HepG2 (cell line): ENCODE results near the gene ATP13A2. TPM values are rescaled to one million over a fixed set of nuclear protein-coding genes. Genes with fewer than 3 reads are reported as not detected.

Experiments used
- ATAC-seq: fragments of 200-7000 bp; cut with Tn5 transposase; 3 replicates; pipeline ENCODE4 v1.9.1; 2020; ENCODE audit warnings: mild to moderate bottlenecking, moderate library complexity
- BruUV-seq: library from RNA; stranded (reverse); fragments of 400-500 nt; replicated peaks from 2 replicates; lab custom pipeline; 2021; lab: Mats Ljungman, UMichigan
- CTCF ChIA-PET: fragments of 300-600 bp; formaldehyde crosslinking; extraction: SDS; loops from one replicate; lab custom pipeline; 2021; ENCODE audit warnings: low total read pairs, inconsistent platforms, low intra/inter-chr PET ratio; lab: Yijun Ruan, JAX
- POLR2A ChIA-PET: fragments of 350-600 bp; sonication (Branson Sonifier 250); formaldehyde crosslinking; loops from one replicate; lab custom pipeline; 2020; ENCODE audit warnings: antibody characterized with exemption, inconsistent platforms; lab: Yijun Ruan, JAX
- DNase-seq: peaks from one replicate; pipeline ENCODE4 v3.0.0-alpha.2; 2015; ENCODE audit warnings: low spot score
- FAIRE-seq: peaks from 3 replicates; lab custom pipeline; 2011; peaks lifted over from hg19 to GRCh38; lab: Jason Lieb, UNC
- H2AFZ ChIP-seq: one replicate; pipeline ENCODE4 v1.6.1; 2011; ENCODE audit warnings: low read length, inconsistent platforms
- H3K27ac ChIP-seq: fragments of 300-600 bp; 3 replicates; pipeline ENCODE4 v1.8.0; 2011; ENCODE audit warnings: mixed run types, mild to moderate bottlenecking, mixed read lengths, low read length, inconsistent platforms; ENCODE audit not compliant: insufficient read depth; ENCODE audit errors: extremely low read length
- H3K27me3 ChIP-seq, 2 experiments: fragments of 200-600 bp in 1 of 2; 2 replicates in 1 of 2; 3 replicates in 1 of 2; pipeline versions ENCODE4 v1.6.0 to v1.8.0; 2011; ENCODE audit warnings: low read length in 2 of 2, mild to moderate bottlenecking in 2 of 2, moderate library complexity in 2 of 2, inconsistent platforms in 1 of 2; ENCODE audit not compliant: insufficient read depth in 2 of 2, control insufficient read depth in 1 of 2
- H3K36me3 ChIP-seq, 2 experiments: fragments of 200-600 bp in 1 of 2; replicated peaks in 1 of 2; 2 replicates in 1 of 2; 3 replicates in 1 of 2; pipeline versions ENCODE4 v1.5.1 to v1.8.0; 2011; ENCODE audit warnings: low read length in 2 of 2, inconsistent platforms in 1 of 2; ENCODE audit not compliant: insufficient read depth in 2 of 2, control insufficient read depth in 1 of 2
- H3K4me1 ChIP-seq: 2 replicates; pipeline ENCODE4 v1.5.1; 2012; ENCODE audit warnings: low read length, inconsistent platforms; ENCODE audit not compliant: insufficient read depth
- H3K4me2 ChIP-seq: 2 replicates; pipeline ENCODE4 v1.6.0; 2011; ENCODE audit warnings: low read depth, low read length, inconsistent platforms
- H3K4me3 ChIP-seq, 3 experiments: fragments of 200-600 bp in 1 of 3; sonication (generic), shearing (Covaris generic) in 1 of 3; replicated peaks in 1 of 3; 2 replicates each; pipeline ENCODE4 v1.5.1; 2011 to 2016; ENCODE audit warnings: low read length in 3 of 3, inconsistent platforms in 2 of 3, low read depth in 2 of 3, mild to moderate bottlenecking in 2 of 3, control low read depth in 1 of 3, mixed read lengths in 1 of 3; ENCODE audit not compliant: insufficient read depth in 1 of 3
- H3K79me2 ChIP-seq: one replicate; pipeline ENCODE4 v1.6.1; 2011; ENCODE audit warnings: low read length, inconsistent platforms; ENCODE audit not compliant: insufficient read depth
- H3K9ac ChIP-seq: 2 replicates; pipeline ENCODE4 v1.6.0; 2011; ENCODE audit warnings: mild to moderate bottlenecking, low read depth, low read length, inconsistent platforms; ENCODE audit not compliant: insufficient read depth
- H3K9me3 ChIP-seq: 2 replicates; pipeline ENCODE4 v1.5.1; 2012; ENCODE audit warnings: mild to moderate bottlenecking, low read length
- H4K20me1 ChIP-seq: 2 replicates; pipeline ENCODE4 v1.6.0; 2011; ENCODE audit warnings: inconsistent platforms, mild to moderate bottlenecking, low read length, moderate library complexity; ENCODE audit not compliant: insufficient read depth
- HNF4A ChIP-seq: sonication (generic); formaldehyde crosslinking; IDR thresholded peaks from 2 replicates; pipeline ENCODE4 v1.4.0; 2020; ENCODE audit warnings: missing genetic modification reagents
- RORA ChIP-seq: sonication (generic); formaldehyde crosslinking; IDR thresholded peaks from 2 replicates; pipeline ENCODE4 v1.5.0; 2020; ENCODE audit warnings: mild to moderate bottlenecking, missing genetic modification reagents, moderate library complexity
- ZFP37 ChIP-seq: sonication (generic); formaldehyde crosslinking; IDR thresholded peaks from 2 replicates; pipeline ENCODE4 v1.4.0; 2020; ENCODE audit warnings: missing genetic modification reagents, borderline replicate concordance
- ZNF10 ChIP-seq: sonication (generic); formaldehyde crosslinking; IDR thresholded peaks from 2 replicates; pipeline ENCODE4 v1.4.0; 2020; ENCODE audit warnings: mild to moderate bottlenecking, low read depth, missing genetic modification reagents, borderline replicate concordance
- WGBS: methylation state at CpG from one replicate; pipeline ENCODE4 v1.1.6; 2017; ENCODE audit warnings: low lambda C conversion rate; 5-methylcytosine and 5-hydroxymethylcytosine counted together
- in situ Hi-C: cut with HindIII; loops from 2 replicates; pipeline ENCODE4 v1.10.0; 2017; ENCODE audit warnings: low pct_unique_long_range_greater_than_20kb; ENCODE audit not compliant: extremely low pct_ligation_motif_present
- intact Hi-C: fragments of 100-400 bp; cut with micrococcal nuclease; formaldehyde crosslinking; loops from one replicate; pipeline ENCODE4 v1.10.0; 2022; ENCODE audit not compliant: unreplicated experiment
- polyA plus RNA-seq, 8 experiments: library from polyadenylated mRNA; depleted of rRNA in 3 of 8; stranded (reverse) in 7 of 8; unstranded in 1 of 8; fragments of >200 nt; fragmentation: Illumina TruSeq in 4 of 8; extraction: Trizol in 4 of 8; gene quantifications; 2 replicates each; pipeline versions ENCODE4 v1.2.1 to v1.2.3, GENCODE V29; 2011 to 2016; ENCODE audit warnings: low read depth in 4 of 8, missing spikeins in 1 of 8, mixed read lengths in 1 of 8; ENCODE audit not compliant: insufficient read depth in 1 of 8
- total RNA-seq, 5 experiments: library from RNA; depleted of rRNA; stranded (reverse); fragments of >200 nt; fragmentation: Illumina TruSeq; extraction: Trizol; gene quantifications; 2 replicates each; pipeline ENCODE4 v1.2.3, GENCODE V29; 2016; ENCODE audit warnings: low read depth in 1 of 5

Gene ATP13A2
- total and polyA plus RNA-seq, 2 of the 13 experiments (the other 11 are each of a cell fraction or from before 2014, with no cell fraction given), result 13.2 to 16.2 TPM

- Histone ChIP-seq H2AFZ (no peak overlapping the region), H3K4me3 (no peak overlapping the region), H3K9me3 (no peaks in the 10 kb centered on the region), H4K20me1 (no peaks in the 10 kb centered on the region), H3K4me2 (no peak overlapping the region), H3K27me3 (no peaks in the 10 kb centered on the region), H3K36me3 (peaks cover 33 to 78% of the 10 kb centered on the region in 2 experiments; a peak in 4 of 5 replicates), H3K9ac (no peak overlapping the region), H3K27ac (no peak overlapping the region), H3K79me2 (no peaks in the 10 kb centered on the region), H3K4me1 (no peaks in the 10 kb centered on the region)
- FAIRE-seq (no peak), DNase-seq (no peak), ATAC-seq (no peak)
- no TSS peak for BruUV-seq
- ChIA-PET CTCF (no interaction called here), POLR2A (no interaction called here)
- 94% methylated on average over 2 of the region's 2 CpGs for WGBS
- in situ Hi-C loops, result no loop called here
- intact Hi-C loops, result no loop called here
- TF ChIP-seq ZNF10 (CRISPR knock-in tag), result no peak
- no peak for TF ChIP-seq RORA (CRISPR knock-in tag)
Measured at GRCh38 chr1:17027900-17028299, 16.2 kb upstream of the ATP13A2 start.

GRCh38 chr1:17027403-17027802 is 15.7 kb upstream of the ATP13A2 start:
- Histone ChIP-seq H3K36me3 (peaks cover 34 to 78% of the 10 kb centered on the region in 2 experiments; a peak in 4 of 5 replicates), H3K4me1 (no peaks in the 10 kb centered on the region), H4K20me1 (no peaks in the 10 kb centered on the region), H3K4me2 (no peak overlapping the region), H3K9ac (no peak overlapping the region), H2AFZ (no peak overlapping the region), H3K4me3 (no peak overlapping the region), H3K79me2 (no peaks in the 10 kb centered on the region), H3K9me3 (no peaks in the 10 kb centered on the region), H3K27me3 (no peaks in the 10 kb centered on the region), H3K27ac (no peak overlapping the region)
- POLR2A ChIA-PET, result no interaction called here
- no peak for ATAC-seq
- CTCF ChIA-PET, result no interaction called here
- no peak for DNase-seq
- BruUV-seq, result no TSS peak
- 97% methylated on average over 5 of the region's 5 CpGs for WGBS
- no peak for TF ChIP-seq HNF4A
- TF ChIP-seq ZFP37 (CRISPR knock-in tag), result no peak
- no peak for FAIRE-seq
- intact Hi-C loops, result no loop called here
- in situ Hi-C loops, result no loop called here
